Measurements from ENCODE around the gene TPRN.
"Not testable (repeated sequence)": the region's sequence is repeated elsewhere in the genome, so short reads cannot be mapped to it uniquely, and the experiment has no call there.

TPRN gene

DNA sequence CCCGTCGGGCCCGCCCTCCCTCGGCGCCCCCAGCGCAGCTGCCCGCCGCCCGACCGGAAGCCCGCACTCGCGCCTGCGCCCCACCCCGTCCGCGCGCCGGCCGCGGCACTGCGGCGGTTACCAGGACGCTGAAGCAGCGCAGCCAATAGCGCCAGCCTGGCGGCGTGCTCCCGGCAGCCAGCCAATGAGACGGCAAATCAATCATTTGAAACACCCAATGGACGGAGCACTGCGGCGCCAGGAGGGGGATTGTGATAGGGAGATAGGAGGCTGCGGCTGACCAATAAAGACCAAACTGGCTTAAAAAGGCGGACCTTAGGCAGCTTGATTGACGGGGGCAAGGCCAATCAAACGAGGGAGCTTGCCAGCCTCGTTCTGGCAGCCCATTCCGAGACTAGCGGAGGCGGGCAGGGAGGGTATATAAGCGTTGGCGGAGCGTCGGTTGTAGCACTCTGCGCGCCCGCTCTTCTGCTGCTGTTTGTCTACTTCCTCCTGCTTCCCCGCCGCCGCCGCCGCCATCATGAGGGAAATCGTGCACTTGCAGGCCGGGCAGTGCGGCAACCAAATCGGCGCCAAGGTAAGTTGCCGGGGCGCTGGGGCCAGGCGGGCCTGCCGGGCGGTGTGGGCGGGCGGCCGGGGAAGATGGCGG, 40.4 kb upstream of the TPRN start, which contains the start of gene TUBB4B:
Gene TUBB4B, plus strand, starts transcription at position 447 of the 649 bp plus-strand sequence. Its CDS starts 74 bp downstream, at position 521.
- Histone ChIP-seq H3K4me3 (ENCODE audit: low read length) (peak within 1 kb of the TSS; percentile 80), H3K4me1 (ENCODE audit: control insufficient read depth, low read depth, low read length) (peaks cover 12% of the 10 kb centered on the region), H3K9ac (ENCODE audit: low read length) (peak within 1 kb of the TSS; percentile 77), H3K27ac (ENCODE audit: low read length) (peak within 1 kb of the TSS; percentile 14), H3K27me3 (ENCODE audit: control insufficient read depth, insufficient read depth, low read length) (no peaks in the 10 kb centered on the region), H3K9me3 (ENCODE audit: control insufficient read depth, low read depth, low read length) (no peaks in the 10 kb centered on the region), H3K36me3 (ENCODE audit: control insufficient read depth, low read depth, low read length) (peaks cover 18% of the 10 kb centered on the region)

DNA sequence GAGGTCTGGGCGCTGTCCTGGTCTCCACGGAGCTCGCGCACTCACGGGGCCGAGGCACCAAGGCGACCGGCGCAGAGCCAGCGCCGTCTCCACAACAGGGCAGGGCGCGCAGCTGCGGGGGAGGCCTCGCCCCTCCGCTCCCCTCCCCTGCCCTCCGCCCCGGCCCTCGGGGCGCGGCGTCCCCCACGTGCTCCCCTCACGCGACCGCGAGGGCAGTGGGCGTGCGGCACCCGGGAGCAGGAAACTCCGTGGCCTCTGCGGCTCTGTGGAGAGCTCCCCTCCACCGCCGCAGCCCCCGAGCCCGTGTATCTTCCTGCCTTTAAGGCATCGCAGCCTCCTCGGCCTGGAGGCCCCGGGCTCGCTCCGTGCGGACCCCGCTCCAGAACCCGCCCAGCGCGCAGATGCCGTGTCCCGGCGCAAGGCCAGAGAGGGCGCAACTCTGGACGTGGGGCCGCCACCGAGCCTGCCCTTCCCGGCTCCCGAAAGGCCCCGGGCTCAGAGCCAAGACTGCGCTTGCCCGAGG, 39.8 kb upstream of the TPRN start:
- H3K9ac ChIP-seq (ENCODE audit: low read length): peak overlapping the region; percentile 77
- H3K4me1 ChIP-seq (ENCODE audit: control insufficient read depth, low read depth, low read length): peaks cover 12% of the 10 kb centered on the region
- peaks cover 18% of the 10 kb centered on the region for H3K36me3 ChIP-seq (ENCODE audit: control insufficient read depth, low read depth, low read length)
- H3K27ac ChIP-seq (ENCODE audit: low read length): peak overlapping the region; percentile 14
- peak overlapping the region; percentile 80 for H3K4me3 ChIP-seq (ENCODE audit: low read length)
- no peaks in the 10 kb centered on the region for H3K27me3 ChIP-seq (ENCODE audit: control insufficient read depth, insufficient read depth, low read length)
- no peaks in the 10 kb centered on the region for H3K9me3 ChIP-seq (ENCODE audit: control insufficient read depth, low read depth, low read length)

DNA sequence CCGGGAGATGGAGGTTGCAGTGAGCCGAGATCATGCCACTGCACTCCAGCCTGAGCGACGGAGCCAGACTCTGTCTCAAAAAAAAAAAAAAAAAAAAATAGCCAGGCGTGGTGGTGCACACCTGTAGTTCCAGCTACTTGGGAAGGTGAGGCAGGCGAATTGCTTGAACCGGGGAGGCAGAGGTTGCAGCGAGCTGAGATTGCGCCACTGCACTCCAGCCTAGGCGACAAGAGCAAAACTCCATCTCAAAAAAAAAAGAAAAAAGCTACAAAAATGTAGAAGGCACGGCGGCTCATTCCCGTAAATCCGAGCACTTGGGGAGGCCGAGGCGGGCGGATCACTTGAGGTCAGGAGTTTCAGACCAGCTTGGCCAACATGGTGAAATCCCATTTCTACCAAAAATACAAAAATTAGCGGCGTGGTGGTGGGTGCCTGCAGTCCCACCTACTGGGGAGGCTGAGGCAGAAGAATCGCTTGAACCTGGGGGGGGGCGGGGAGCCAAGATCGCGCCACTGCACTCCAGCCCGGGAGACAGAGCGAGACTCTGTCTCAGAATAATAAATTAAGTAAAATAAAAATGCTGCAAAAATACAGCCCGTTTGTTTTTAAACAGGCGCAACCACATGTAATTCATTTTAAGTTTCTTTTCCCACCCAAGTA, 39.1 kb upstream of the TPRN start:
- H3K27ac ChIP-seq (ENCODE audit: low read length); H3K27me3 ChIP-seq (ENCODE audit: control insufficient read depth, insufficient read depth, low read length); H3K9me3 ChIP-seq (ENCODE audit: control insufficient read depth, low read depth, low read length): not testable (repeated sequence)
- Histone ChIP-seq H3K36me3 (ENCODE audit: control insufficient read depth, low read depth, low read length) (peaks cover 18% of the 10 kb centered on the region), H3K4me1 (ENCODE audit: control insufficient read depth, low read depth, low read length) (peaks cover 12% of the 10 kb centered on the region), H3K4me3 (ENCODE audit: low read length) (peak overlapping the region; percentile 80), H3K9ac (ENCODE audit: low read length) (peak overlapping the region; percentile 77)

- peaks cover 6% of the 10 kb centered on the region for H3K4me1 ChIP-seq (ENCODE audit: control insufficient read depth, low read depth, low read length)
- H3K36me3 ChIP-seq (ENCODE audit: control insufficient read depth, low read depth, low read length): peaks cover 11% of the 10 kb centered on the region
- H3K27ac ChIP-seq (ENCODE audit: low read length): no peak overlapping the region
- H3K9me3 ChIP-seq (ENCODE audit: control insufficient read depth, low read depth, low read length): no peaks in the 10 kb centered on the region
- H3K4me3 ChIP-seq (ENCODE audit: low read length): no peak overlapping the region
- no peaks in the 10 kb centered on the region for H3K27me3 ChIP-seq (ENCODE audit: control insufficient read depth, insufficient read depth, low read length)
- no peak overlapping the region for H3K9ac ChIP-seq (ENCODE audit: low read length)
Measured at GRCh38 chr9:137237759-137238726, 37.5 kb upstream of the TPRN start.

DNA sequence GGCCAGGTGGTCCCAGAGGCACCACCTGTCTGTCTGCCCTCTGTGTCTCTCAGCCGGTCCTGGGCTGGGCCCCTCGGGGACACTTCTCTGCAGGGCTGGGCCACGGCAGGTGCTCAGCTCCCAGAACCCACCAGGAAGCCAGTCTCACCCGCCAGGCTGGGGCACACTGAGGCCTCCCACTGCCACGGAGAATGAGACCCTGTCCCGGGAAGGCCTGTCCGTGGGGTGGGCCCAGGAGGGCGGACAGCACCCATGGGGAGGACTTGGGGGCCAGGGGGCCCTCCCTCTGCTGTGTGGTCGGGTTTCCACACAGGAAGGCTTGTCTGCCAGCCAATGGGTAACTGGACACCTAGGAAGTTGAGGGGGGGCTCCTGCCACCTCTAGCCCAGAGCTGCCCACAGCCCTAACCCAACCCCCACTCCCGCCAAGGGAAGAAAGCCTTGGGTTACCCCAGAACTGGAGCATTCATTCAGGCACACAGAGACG, 36.4 kb upstream of the TPRN start:
- no peaks in the 10 kb centered on the region for H3K27me3 ChIP-seq (ENCODE audit: control insufficient read depth, insufficient read depth, low read length)
- H3K4me3 ChIP-seq (ENCODE audit: low read length): no peak overlapping the region
- H3K9ac ChIP-seq (ENCODE audit: low read length): no peak overlapping the region
- H3K4me1 ChIP-seq (ENCODE audit: control insufficient read depth, low read depth, low read length): peaks cover under 1% of the 10 kb centered on the region
- no peaks in the 10 kb centered on the region for H3K9me3 ChIP-seq (ENCODE audit: control insufficient read depth, low read depth, low read length)
- H3K36me3 ChIP-seq (ENCODE audit: control insufficient read depth, low read depth, low read length): no peaks in the 10 kb centered on the region
- no peak overlapping the region for H3K27ac ChIP-seq (ENCODE audit: low read length)

GRCh38 chr9:137236238-137236935, 35.8 kb upstream of the TPRN start:
- Histone ChIP-seq H3K27me3 (ENCODE audit: control insufficient read depth, insufficient read depth, low read length) (no peaks in the 10 kb centered on the region), H3K4me3 (ENCODE audit: low read length) (no peak overlapping the region), H3K4me1 (ENCODE audit: control insufficient read depth, low read depth, low read length) (no peaks in the 10 kb centered on the region), H3K9ac (ENCODE audit: low read length) (no peak overlapping the region), H3K9me3 (ENCODE audit: control insufficient read depth, low read depth, low read length) (no peaks in the 10 kb centered on the region), H3K27ac (ENCODE audit: low read length) (no peak overlapping the region), H3K36me3 (ENCODE audit: control insufficient read depth, low read depth, low read length) (no peaks in the 10 kb centered on the region)

- Histone ChIP-seq H3K4me1 (ENCODE audit: control insufficient read depth, low read depth, low read length) (no peaks in the 10 kb centered on the region), H3K27me3 (ENCODE audit: control insufficient read depth, insufficient read depth, low read length) (no peaks in the 10 kb centered on the region), H3K9ac (ENCODE audit: low read length) (no peak overlapping the region), H3K4me3 (ENCODE audit: low read length) (no peak overlapping the region), H3K9me3 (ENCODE audit: control insufficient read depth, low read depth, low read length) (no peaks in the 10 kb centered on the region), H3K27ac (ENCODE audit: low read length) (no peak overlapping the region), H3K36me3 (ENCODE audit: control insufficient read depth, low read depth, low read length) (no peaks in the 10 kb centered on the region)
Measured at GRCh38 chr9:137235424-137236237, 35.1 kb upstream of the TPRN start.

DNA sequence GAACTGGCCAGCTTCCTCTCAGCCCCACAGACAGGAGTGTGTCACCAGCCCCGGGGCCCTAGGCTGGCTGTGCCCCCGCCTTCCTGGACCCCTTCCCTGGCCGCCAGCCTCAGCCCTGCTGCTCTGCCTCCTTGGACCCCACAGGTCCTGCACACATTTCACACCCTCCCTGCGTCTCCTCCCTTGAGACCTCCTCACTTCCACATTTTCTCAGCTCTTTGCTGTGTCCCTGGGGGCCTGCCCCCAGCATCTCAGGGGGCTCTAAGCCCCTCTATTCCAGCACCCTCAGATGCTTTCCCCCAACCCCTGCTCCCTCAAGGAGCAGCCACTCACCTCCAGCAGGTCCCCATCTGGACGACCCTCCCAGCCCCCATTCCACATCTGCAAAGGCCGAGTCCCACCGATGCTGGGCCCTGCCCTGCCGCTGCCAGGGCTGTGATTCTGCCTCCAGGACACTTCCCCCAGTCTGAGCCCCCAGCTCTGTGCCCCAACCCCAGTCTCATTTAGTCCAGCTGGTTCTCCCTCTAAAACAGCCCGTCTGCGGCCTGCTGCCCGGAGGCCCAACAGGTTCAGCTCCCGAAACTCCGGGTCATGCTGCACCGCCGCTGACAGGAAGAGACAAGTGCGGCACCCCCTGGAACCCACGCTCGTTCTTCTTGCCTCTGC, 34.4 kb upstream of the TPRN start:
- H3K4me1 ChIP-seq (ENCODE audit: control insufficient read depth, low read depth, low read length): no peaks in the 10 kb centered on the region
- H3K36me3 ChIP-seq (ENCODE audit: control insufficient read depth, low read depth, low read length): no peaks in the 10 kb centered on the region
- H3K4me3 ChIP-seq (ENCODE audit: low read length): no peak overlapping the region
- H3K27ac ChIP-seq (ENCODE audit: low read length): no peak overlapping the region
- H3K27me3 ChIP-seq (ENCODE audit: control insufficient read depth, insufficient read depth, low read length): no peaks in the 10 kb centered on the region
- no peak overlapping the region for H3K9ac ChIP-seq (ENCODE audit: low read length)
- H3K9me3 ChIP-seq (ENCODE audit: control insufficient read depth, low read depth, low read length): no peaks in the 10 kb centered on the region

- Histone ChIP-seq H3K27ac (ENCODE audit: low read length) (no peak overlapping the region), H3K36me3 (ENCODE audit: control insufficient read depth, low read depth, low read length) (no peaks in the 10 kb centered on the region), H3K27me3 (ENCODE audit: control insufficient read depth, insufficient read depth, low read length) (no peaks in the 10 kb centered on the region), H3K4me3 (ENCODE audit: low read length) (no peak overlapping the region), H3K4me1 (ENCODE audit: control insufficient read depth, low read depth, low read length) (no peaks in the 10 kb centered on the region), H3K9me3 (ENCODE audit: control insufficient read depth, low read depth, low read length) (no peaks in the 10 kb centered on the region), H3K9ac (ENCODE audit: low read length) (no peak overlapping the region)
Measured at GRCh38 chr9:137234055-137234697, 33.6 kb upstream of the TPRN start.
